Esophagus muscularis mucosa (tissue), 4 donors: ENCODE results near the gene FOXO3.

Source experiments
- CTCF ChIP-seq, 3 experiments: fragments of 200-600 bp in 2 of 3; fragments of 450-650 bp in 1 of 3; sonication (generic) in 2 of 3; IDR thresholded peaks; one replicate each; pipeline ENCODE4 v1.5.1; 2017 to 2019; ENCODE audit warnings: antibody characterized with exemption in 3 of 3, mild to moderate bottlenecking in 2 of 3, moderate library complexity in 1 of 3
- EP300 ChIP-seq: sonication (generic); formaldehyde crosslinking; IDR thresholded peaks from one replicate; pipeline ENCODE4 v1.6.1; 2017; ENCODE audit warnings: antibody characterized with exemption
- POLR2A ChIP-seq: fragments of 450-650 bp; IDR thresholded peaks from one replicate; pipeline ENCODE4 v1.6.1; 2017; ENCODE audit warnings: antibody characterized with exemption, moderate library complexity, mild to moderate bottlenecking, low read depth
- POLR2AphosphoS5 ChIP-seq, 2 donors: sonication (generic); formaldehyde crosslinking; IDR thresholded peaks; one replicate each; pipeline ENCODE4 v1.6.1; 2017; ENCODE audit warnings: antibody characterized with exemption in 2 of 2

- no peak for TF ChIP-seq EP300
- TF ChIP-seq CTCF (IDR thresholded peaks at IDR 0.05): no peak
- TF ChIP-seq POLR2A: no peak
- no peak for TF ChIP-seq POLR2AphosphoS5 (IDR thresholded peaks at IDR 0.05)
Measured at GRCh38 chr6:108677894-108678293, 117.2 kb downstream of the FOXO3 start.
